SU-DHL-6 (cell line): ENCODE measurements around the gene EEF2KMT.

Experiments
- CTCF ChIP-seq: fragments of 200-600 bp; sonication (generic); IDR thresholded peaks from one replicate; pipeline ENCODE4 v1.5.1; 2017; ENCODE audit warnings: antibody characterized with exemption, mild to moderate bottlenecking, low read length, moderate library complexity; ENCODE audit not compliant: insufficient read depth, poor library complexity, severe bottlenecking
- EZH2phosphoT487 ChIP-seq: fragments of 200-600 bp; sonication (generic), shearing (Covaris generic); conservative IDR thresholded peaks from 2 replicates; pipeline ENCODE4 v1.6.1; 2018; ENCODE audit warnings: mild to moderate bottlenecking, antibody characterized with exemption, low read length, moderate library complexity, mixed read lengths

- TF ChIP-seq CTCF: no peak
- no peak for TF ChIP-seq EZH2phosphoT487
Observed at GRCh38 chr16:5046914-5047313, 50.7 kb downstream of the EEF2KMT start.
